ENCODE results near the gene NEDD1.

The NEDD1 gene

GRCh38 chr12:96886998-96887677 lies 19.9 kb upstream of the NEDD1 start:
- no peaks in the 10 kb centered on the region for H3F3A ChIP-seq (ENCODE audit: low read depth)
- TF ChIP-seq EZH2phosphoT487 (IDR thresholded peaks at IDR 0.05; ENCODE audit: borderline replicate concordance) (no peak), CTCF (conservative IDR thresholded peaks at IDR 0.05; ENCODE audit: low read length) (no peak)
- H3K79me2 ChIP-seq (ENCODE audit: insufficient read depth, low read length) = no peaks in the 10 kb centered on the region
- no peak overlapping the region for H3K9ac ChIP-seq (ENCODE audit: low read depth, low read length, poor library complexity, severe bottlenecking)
- no peaks in the 10 kb centered on the region for H3K9me2 ChIP-seq (replicated peaks; ENCODE audit: low read depth, low read length)
- no peaks in the 10 kb centered on the region for H3K9me3 ChIP-seq (ENCODE audit: insufficient read depth, low read depth, low read length)
- H3K4me3 ChIP-seq (ENCODE audit: low read length, poor library complexity, severe bottlenecking) = no peak overlapping the region
- no peaks in the 10 kb centered on the region for H3K27me3 ChIP-seq (ENCODE audit: insufficient read depth, low read length, poor library complexity, severe bottlenecking)
- H3K4me2 ChIP-seq (ENCODE audit: low read depth, low read length, poor library complexity, severe bottlenecking) = no peak overlapping the region
- H2AFZ ChIP-seq (ENCODE audit: low read length) = no peak overlapping the region
- H3K4me1 ChIP-seq (ENCODE audit: insufficient read depth, low read length, poor library complexity, severe bottlenecking) = no peaks in the 10 kb centered on the region
- no peaks in the 10 kb centered on the region for H3K36me3 ChIP-seq (ENCODE audit: insufficient read depth, low read length)
- no peaks in the 10 kb centered on the region for H4K20me1 ChIP-seq (ENCODE audit: insufficient read depth, low read length, poor library complexity, severe bottlenecking)

- H3K9ac ChIP-seq (ENCODE audit: low read depth, low read length, poor library complexity, severe bottlenecking) = no peak overlapping the region
These were observed 17.7 kb upstream of the NEDD1 start for GRCh38 chr12:96889273-96889933.

GRCh38 chr12:96890331-96890730 lies 16.7 kb upstream of the NEDD1 start:
- no peaks in the 10 kb centered on the region for H3K9me3 ChIP-seq (ENCODE audit: insufficient read depth, low read depth, low read length)
- no peak overlapping the region for H3K9ac ChIP-seq (ENCODE audit: low read depth, low read length, poor library complexity, severe bottlenecking)
- TF ChIP-seq CTCF (conservative IDR thresholded peaks at IDR 0.05; ENCODE audit: low read length) = no peak
- no peaks in the 10 kb centered on the region for H3F3A ChIP-seq (ENCODE audit: low read depth)
- H3K36me3 ChIP-seq (ENCODE audit: insufficient read depth, low read length) = no peaks in the 10 kb centered on the region
- H2AFZ ChIP-seq (ENCODE audit: low read length) = no peak overlapping the region
- H3K4me3 ChIP-seq (ENCODE audit: low read length, poor library complexity, severe bottlenecking) = no peak overlapping the region
- H4K20me1 ChIP-seq (ENCODE audit: insufficient read depth, low read length, poor library complexity, severe bottlenecking) = no peaks in the 10 kb centered on the region
- no peaks in the 10 kb centered on the region for H3K4me1 ChIP-seq (ENCODE audit: insufficient read depth, low read length, poor library complexity, severe bottlenecking)
- no peak overlapping the region for H3K4me2 ChIP-seq (ENCODE audit: low read depth, low read length, poor library complexity, severe bottlenecking)
- H3K27me3 ChIP-seq (ENCODE audit: insufficient read depth, low read length, poor library complexity, severe bottlenecking) = no peaks in the 10 kb centered on the region
- H3K9me2 ChIP-seq (replicated peaks; ENCODE audit: low read depth, low read length) = no peaks in the 10 kb centered on the region
- H3K79me2 ChIP-seq (ENCODE audit: insufficient read depth, low read length) = no peaks in the 10 kb centered on the region

More at GRCh38 chr12:96889273-96889933, 17.7 kb upstream of the NEDD1 start:
- Histone ChIP-seq H2AFZ (ENCODE audit: low read length) (no peak overlapping the region), H3K79me2 (ENCODE audit: insufficient read depth, low read length) (no peaks in the 10 kb centered on the region), H3K4me2 (ENCODE audit: low read depth, low read length, poor library complexity, severe bottlenecking) (no peak overlapping the region), H3K36me3 (ENCODE audit: insufficient read depth, low read length) (no peaks in the 10 kb centered on the region), H3K4me1 (ENCODE audit: insufficient read depth, low read length, poor library complexity, severe bottlenecking) (no peaks in the 10 kb centered on the region), H3K27me3 (ENCODE audit: insufficient read depth, low read length, poor library complexity, severe bottlenecking) (no peaks in the 10 kb centered on the region), H3K4me3 (ENCODE audit: low read length, poor library complexity, severe bottlenecking) (no peak overlapping the region), H3K9me3 (ENCODE audit: insufficient read depth, low read depth, low read length) (no peaks in the 10 kb centered on the region), H3K9me2 (replicated peaks; ENCODE audit: low read depth, low read length) (no peaks in the 10 kb centered on the region), H3F3A (ENCODE audit: low read depth) (no peaks in the 10 kb centered on the region), H4K20me1 (ENCODE audit: insufficient read depth, low read length, poor library complexity, severe bottlenecking) (no peaks in the 10 kb centered on the region)
- TF ChIP-seq EZH2phosphoT487 (IDR thresholded peaks at IDR 0.05; ENCODE audit: borderline replicate concordance) = no peak
- no peak for TF ChIP-seq CTCF (conservative IDR thresholded peaks at IDR 0.05; ENCODE audit: low read length)

All from Loucy (cell line).